ENCODE data around the gene COL19A1. TPM values are rescaled to one million over a fixed set of nuclear protein-coding genes. Genes with fewer than 3 reads are reported as not detected.

COL19A1 gene
- total RNA-seq, 1 donor from 2014 or later = under 0.01 TPM

- DNase-seq (ENCODE audit: low read depth) = no peak
- no peak overlapping the region for H3K4me3 ChIP-seq (ENCODE audit: low read depth, low read length)
These were observed 344.1 kb downstream of the COL19A1 start for GRCh38 chr6:70210462-70210861.

GRCh38 chr6:70215460-70216108 lies 349.2 kb downstream of the COL19A1 start:
- no peak for DNase-seq (ENCODE audit: low read depth)
- TF ChIP-seq CTCF (conservative IDR thresholded peaks at IDR 0.05; ENCODE audit: low read depth, low read length) = no peak
- H3K4me3 ChIP-seq (ENCODE audit: low read depth, low read length) = no peak overlapping the region

More at GRCh38 chr6:70210462-70210861, 344.1 kb downstream of the COL19A1 start:
- peak; percentile 44 for TF ChIP-seq CTCF (conservative IDR thresholded peaks at IDR 0.05; ENCODE audit: low read depth, low read length)

- TF ChIP-seq CTCF (conservative IDR thresholded peaks at IDR 0.05; ENCODE audit: low read depth, low read length) = no peak
- no peak for DNase-seq (ENCODE audit: low read depth)
- H3K4me3 ChIP-seq (ENCODE audit: low read depth, low read length) = no peak overlapping the region
These were observed 350.4 kb downstream of the COL19A1 start for GRCh38 chr6:70216767-70217166.

- no peak for DNase-seq (ENCODE audit: low read depth)
- TF ChIP-seq CTCF (conservative IDR thresholded peaks at IDR 0.05; ENCODE audit: low read depth, low read length) = no peak
- no peak overlapping the region for H3K4me3 ChIP-seq (ENCODE audit: low read depth, low read length)
These were observed 353.7 kb downstream of the COL19A1 start for GRCh38 chr6:70219943-70220613.

- DNase-seq (ENCODE audit: low read depth) = peak; percentile 7
- peak; percentile 71 for TF ChIP-seq CTCF (conservative IDR thresholded peaks at IDR 0.05; ENCODE audit: low read depth, low read length)
- no peak overlapping the region for H3K4me3 ChIP-seq (ENCODE audit: low read depth, low read length)
These were observed 354.8 kb downstream of the COL19A1 start for GRCh38 chr6:70221025-70221714.

- H3K4me3 ChIP-seq (ENCODE audit: low read depth, low read length) = no peak overlapping the region
- DNase-seq (ENCODE audit: low read depth) = no peak
- no peak for TF ChIP-seq CTCF (conservative IDR thresholded peaks at IDR 0.05; ENCODE audit: low read depth, low read length)
These were observed 355.5 kb downstream of the COL19A1 start for GRCh38 chr6:70221715-70222438.
